GM12874 (cell line): Measurements from ENCODE around the gene ATP8A2.

Experiments used
- TF ChIP-seq, protein P1 (sequence below): IDR thresholded peaks from 2 replicates; pipeline ENCODE4 v1.5.1; 2011; ENCODE audit warnings: low read depth, mild to moderate bottlenecking, control low read depth, low read length, moderate library complexity; ENCODE audit not compliant: insufficient read depth

The ATP8A2 gene

GRCh38 chr13:25432691-25433090, 60.9 kb downstream of the ATP8A2 start:
- TF ChIP-seq, protein P1, sequence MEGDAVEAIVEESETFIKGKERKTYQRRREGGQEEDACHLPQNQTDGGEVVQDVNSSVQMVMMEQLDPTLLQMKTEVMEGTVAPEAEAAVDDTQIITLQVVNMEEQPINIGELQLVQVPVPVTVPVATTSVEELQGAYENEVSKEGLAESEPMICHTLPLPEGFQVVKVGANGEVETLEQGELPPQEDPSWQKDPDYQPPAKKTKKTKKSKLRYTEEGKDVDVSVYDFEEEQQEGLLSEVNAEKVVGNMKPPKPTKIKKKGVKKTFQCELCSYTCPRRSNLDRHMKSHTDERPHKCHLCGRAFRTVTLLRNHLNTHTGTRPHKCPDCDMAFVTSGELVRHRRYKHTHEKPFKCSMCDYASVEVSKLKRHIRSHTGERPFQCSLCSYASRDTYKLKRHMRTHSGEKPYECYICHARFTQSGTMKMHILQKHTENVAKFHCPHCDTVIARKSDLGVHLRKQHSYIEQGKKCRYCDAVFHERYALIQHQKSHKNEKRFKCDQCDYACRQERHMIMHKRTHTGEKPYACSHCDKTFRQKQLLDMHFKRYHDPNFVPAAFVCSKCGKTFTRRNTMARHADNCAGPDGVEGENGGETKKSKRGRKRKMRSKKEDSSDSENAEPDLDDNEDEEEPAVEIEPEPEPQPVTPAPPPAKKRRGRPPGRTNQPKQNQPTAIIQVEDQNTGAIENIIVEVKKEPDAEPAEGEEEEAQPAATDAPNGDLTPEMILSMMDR = no peak

DNA sequence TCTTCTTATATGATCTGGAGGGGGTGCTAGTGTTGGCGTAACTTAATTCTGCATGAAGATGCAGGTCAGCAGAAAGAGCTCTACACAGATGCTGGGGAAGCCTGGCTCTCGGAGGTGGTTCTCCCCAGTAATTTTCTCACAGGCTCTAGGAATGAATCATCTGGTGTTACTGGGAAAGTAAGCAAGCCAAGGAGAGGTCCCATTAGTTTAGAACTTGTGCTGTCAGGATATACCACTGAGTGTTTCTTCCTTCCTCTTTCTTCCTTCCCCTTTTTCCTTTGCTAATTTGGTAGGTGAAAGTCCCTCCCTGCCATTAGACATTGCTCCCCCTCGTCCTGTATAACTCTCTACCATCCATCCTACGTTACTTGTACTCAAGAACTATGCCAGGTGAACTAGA, 68.3 kb downstream of the ATP8A2 start:
- TF ChIP-seq, protein P1 = no peak

DNA sequence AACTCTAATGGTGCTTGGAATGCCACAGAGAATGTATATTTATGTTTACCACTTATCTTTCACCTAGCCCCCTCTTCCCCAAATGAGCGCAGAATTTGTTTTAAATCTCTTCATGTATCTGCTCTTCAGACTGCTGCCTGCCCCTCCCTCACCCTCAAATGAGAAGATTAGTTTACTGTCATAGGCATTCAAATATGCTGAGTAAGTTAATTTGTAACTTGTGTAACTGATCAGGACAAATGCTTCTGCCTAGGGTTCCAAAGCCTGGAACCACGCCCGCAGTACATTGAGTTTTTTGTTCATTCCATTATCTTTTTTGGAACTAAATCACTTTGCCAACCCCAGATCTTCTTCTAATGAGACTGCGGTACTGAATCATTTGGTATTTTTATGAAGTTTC, 74.5 kb downstream of the ATP8A2 start:
- TF ChIP-seq, protein P1 = no peak

DNA sequence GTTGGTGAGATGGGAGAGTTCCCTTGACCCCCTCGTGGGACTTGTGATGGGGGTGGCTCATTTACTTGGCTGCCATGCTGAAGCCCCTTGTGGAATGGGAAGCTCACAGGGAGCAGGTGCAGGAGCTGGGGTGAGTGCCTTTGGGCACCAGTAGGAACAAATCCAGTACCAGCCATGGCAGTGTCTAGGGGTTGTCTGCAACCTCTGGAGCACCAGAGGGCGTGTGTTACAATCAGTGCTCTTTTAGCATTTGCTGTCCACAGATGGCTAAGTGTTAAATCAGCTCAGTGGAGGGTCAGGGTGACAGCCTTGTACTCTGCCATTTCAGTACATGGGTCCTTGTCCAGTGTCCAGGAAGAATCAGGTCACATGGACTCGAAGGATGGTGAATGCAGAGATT, 75.6 kb downstream of the ATP8A2 start:
- TF ChIP-seq, protein P1 = no peak

DNA sequence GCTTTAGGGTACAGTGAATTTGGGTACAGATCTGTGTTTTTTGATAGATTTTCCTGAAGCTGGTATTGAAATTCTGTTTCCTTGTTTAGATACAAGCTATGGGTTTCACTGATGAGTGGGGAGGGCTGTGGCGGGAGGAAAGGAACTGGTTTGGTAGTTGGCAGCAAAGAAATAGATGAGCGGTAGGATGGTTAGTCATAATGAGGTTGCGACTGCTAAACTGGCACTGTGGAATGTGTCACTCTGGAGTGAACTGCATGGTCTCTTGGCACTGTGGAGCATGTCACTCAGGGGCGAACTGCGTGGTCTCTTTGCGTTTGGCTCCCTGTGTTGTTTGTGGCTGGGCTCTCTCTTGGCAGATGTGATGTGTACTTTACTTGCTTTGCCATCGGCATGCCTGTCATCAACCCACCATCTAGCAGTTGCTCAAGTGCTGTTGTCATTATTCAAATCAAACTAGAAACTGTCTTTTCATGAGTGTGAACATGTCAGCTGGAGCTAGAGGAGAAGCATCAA, 82.1 kb downstream of the ATP8A2 start:
- TF ChIP-seq, protein P1 = no peak

DNA sequence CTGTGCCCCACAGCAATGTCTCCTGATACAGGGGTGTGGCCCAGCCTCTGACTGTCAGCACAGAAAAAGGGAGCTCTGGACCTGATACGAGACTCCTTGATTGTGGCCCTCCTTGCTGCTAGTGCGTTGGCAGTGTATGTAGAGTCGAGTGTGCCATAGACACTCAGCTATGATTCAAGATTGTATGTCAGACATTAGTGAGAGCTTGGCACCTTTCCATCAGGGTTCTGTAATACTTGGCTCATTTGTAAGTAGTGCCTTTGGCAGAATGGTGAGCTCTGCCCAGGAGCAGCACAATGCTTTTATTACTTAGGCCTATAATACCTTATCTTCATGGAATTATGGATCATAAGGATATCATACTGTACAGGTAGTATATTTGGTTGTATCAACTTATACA, 83.4 kb downstream of the ATP8A2 start:
- TF ChIP-seq, protein P1 = no peak

DNA sequence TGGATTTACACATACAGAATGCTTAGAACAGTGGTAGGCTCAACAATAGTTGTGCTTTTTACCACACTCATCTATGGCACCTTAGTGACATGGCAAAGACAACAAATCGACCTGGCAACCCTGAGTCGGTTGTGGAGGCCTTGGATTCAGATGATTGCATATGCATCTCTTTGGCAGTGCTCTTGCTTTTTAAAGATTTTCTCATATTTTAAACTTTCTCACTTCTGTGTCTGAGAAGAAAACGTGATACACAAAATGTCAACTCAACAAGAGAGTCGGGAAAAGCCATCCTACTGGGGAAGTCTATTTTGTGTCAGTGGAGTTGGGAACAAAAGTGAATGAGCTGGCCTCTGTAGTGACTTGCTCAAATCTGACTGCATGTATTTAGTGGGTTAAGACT, 85.8 kb downstream of the ATP8A2 start:
- TF ChIP-seq, protein P1 = no peak
